Peyer's patch (tissue), 4 donors: ENCODE measurements around the gene AP2B1. TPM values are rescaled to one million over a fixed set of nuclear protein-coding genes. Genes with fewer than 3 reads are reported as not detected.
"Not testable (repeated sequence)": the region's sequence is repeated elsewhere in the genome, so short reads cannot be mapped to it uniquely, and the experiment has no call there.

Experiments
- DNase-seq, 3 donors: peaks; one replicate each; pipeline ENCODE4 v3.0.0-alpha.2; 2017 to 2019
- H3K27ac ChIP-seq, 4 donors: fragments of 200-600 bp; sonication (generic); one replicate each; pipeline ENCODE4 v1.5.1; 2016 to 2019
- H3K27me3 ChIP-seq, 2 donors: fragments of 200-600 bp; sonication (generic); one replicate each; pipeline ENCODE4 v1.5.1; 2019
- H3K36me3 ChIP-seq, 3 donors: fragments of 200-600 bp; sonication (generic); one replicate each; pipeline ENCODE4 v1.5.1; 2016 to 2019
- H3K4me1 ChIP-seq, 4 donors: fragments of 200-600 bp; sonication (generic); one replicate each; pipeline ENCODE4 v1.5.1; 2016 to 2019
- H3K4me3 ChIP-seq, 4 donors: fragments of 200-600 bp; sonication (generic); 1 replicate in 3 of 4; 2 replicates in 1 of 4; pipeline ENCODE4 v1.5.1; 2016 to 2019; ENCODE audit warnings: mild to moderate bottlenecking in 1 of 4
- H3K9me3 ChIP-seq, 4 donors: fragments of 200-600 bp; sonication (generic); one replicate each; pipeline ENCODE4 v1.5.1; 2016 to 2019; ENCODE audit warnings: mild to moderate bottlenecking in 1 of 4
- CTCF ChIP-seq, 6 experiments: fragments of 450-650 bp in 4 of 6; fragments of 200-600 bp in 2 of 6; sonication (generic) in 1 of 6; IDR thresholded peaks; one replicate each; pipeline ENCODE4 v1.5.1; 2017 to 2019; ENCODE audit warnings: antibody characterized with exemption in 6 of 6, mild to moderate bottlenecking in 3 of 6, moderate library complexity in 1 of 6
- POLR2A ChIP-seq, 2 donors: fragments of 450-650 bp; IDR thresholded peaks; one replicate each; pipeline ENCODE4 v1.5.1; 2017; ENCODE audit warnings: antibody characterized with exemption in 2 of 2, mild to moderate bottlenecking in 2 of 2, moderate library complexity in 2 of 2
- total RNA-seq, 4 donors: library from RNA; depleted of rRNA; stranded (reverse); fragments of >200 nt; gene quantifications; one replicate each; pipeline ENCODE4 v1.1.0, GENCODE V29; 2016

AP2B1 gene
- total RNA-seq, 4 donors from 2014 or later, result 46.2 to 75.3 (median 66.6) TPM

- TF ChIP-seq POLR2A (IDR thresholded peaks at IDR 0.05), result no peak
- no peak for TF ChIP-seq CTCF (IDR thresholded peaks at IDR 0.05)
- H3K9me3 ChIP-seq, result no peaks in the 10 kb centered on the region
- H3K4me3 ChIP-seq, result no peak overlapping the region
- H3K27ac ChIP-seq, result no peak overlapping the region
- peaks cover 0 to 20% (median 2%) of the 10 kb centered on the region in 4 donors for H3K4me1 ChIP-seq
- H3K36me3 ChIP-seq, result no peaks in the 10 kb centered on the region
- peaks cover 0 to 4% of the 10 kb centered on the region in 2 donors for H3K27me3 ChIP-seq
- no peak for DNase-seq
Observed at GRCh38 chr17:35748979-35749378, 161.9 kb downstream of the AP2B1 start.

GRCh38 chr17:35749560-35750412 lies 162.7 kb downstream of the AP2B1 start:
- no peak overlapping the region for H3K27ac ChIP-seq
- peaks cover 0 to 20% (median 2%) of the 10 kb centered on the region in 4 donors for H3K4me1 ChIP-seq
- DNase-seq, result no peak
- H3K36me3 ChIP-seq, result no peaks in the 10 kb centered on the region
- H3K4me3 ChIP-seq, result peak overlapping the region in 1 of 4 donors; percentile 5
- H3K9me3 ChIP-seq, result no peaks in the 10 kb centered on the region
- no peak for TF ChIP-seq POLR2A (IDR thresholded peaks at IDR 0.05)
- no peak for TF ChIP-seq CTCF (IDR thresholded peaks at IDR 0.05)
- peaks cover 0 to 4% of the 10 kb centered on the region in 2 donors for H3K27me3 ChIP-seq

- no peaks in the 10 kb centered on the region for H3K9me3 ChIP-seq
- H3K4me1 ChIP-seq, result peaks cover 0 to 20% (median 2%) of the 10 kb centered on the region in 4 donors
- no peak for TF ChIP-seq POLR2A (IDR thresholded peaks at IDR 0.05)
- no peak for TF ChIP-seq CTCF (IDR thresholded peaks at IDR 0.05)
- H3K27me3 ChIP-seq, result peaks cover 0 to 4% of the 10 kb centered on the region in 2 donors
- H3K27ac ChIP-seq, result no peak overlapping the region
- DNase-seq, result no peak
- H3K4me3 ChIP-seq, result no peak overlapping the region
- H3K36me3 ChIP-seq, result no peaks in the 10 kb centered on the region
Observed at GRCh38 chr17:35750526-35751395, 163.6 kb downstream of the AP2B1 start.

GRCh38 chr17:35751541-35751940 lies 164.4 kb downstream of the AP2B1 start:
- H3K4me3 ChIP-seq, DNase-seq, H3K27ac ChIP-seq, H3K36me3 ChIP-seq, H3K27me3 ChIP-seq, H3K9me3 ChIP-seq: not testable (repeated sequence)
- peaks cover 0 to 20% (median 2%) of the 10 kb centered on the region in 4 donors for H3K4me1 ChIP-seq

- H3K4me3 ChIP-seq, result no peak overlapping the region
- H3K36me3 ChIP-seq, result no peaks in the 10 kb centered on the region
- peaks cover 0 to 17% (median 2%) of the 10 kb centered on the region in 4 donors for H3K4me1 ChIP-seq
- H3K9me3 ChIP-seq, result no peaks in the 10 kb centered on the region
- H3K27me3 ChIP-seq, result peaks cover 0 to 4% of the 10 kb centered on the region in 2 donors
- no peak overlapping the region for H3K27ac ChIP-seq
- TF ChIP-seq CTCF (IDR thresholded peaks at IDR 0.05), result no peak
- no peak for TF ChIP-seq POLR2A (IDR thresholded peaks at IDR 0.05)
- DNase-seq, result no peak
Observed at GRCh38 chr17:35752471-35752870, 165.3 kb downstream of the AP2B1 start.
